Epithelial cell of proximal tubule (primary cell): ENCODE results near the gene TBX15. TPM values are rescaled to one million over a fixed set of nuclear protein-coding genes. Genes with fewer than 3 reads are reported as not detected.

Experiments used
- DNase-seq: peaks from one replicate; pipeline ENCODE4 v3.0.0-alpha.2; 2011; ENCODE audit warnings: low read depth
- H3K4me3 ChIP-seq: 2 replicates; pipeline ENCODE4 v1.5.1; 2011; ENCODE audit warnings: low read depth, mild to moderate bottlenecking, low read length
- total RNA-seq: library from RNA; depleted of rRNA; stranded (reverse); fragments of >200 nt; gene quantifications from 2 replicates; pipeline ENCODE4 v1.2.3, GENCODE V29; 2015
- TF ChIP-seq, protein P1 (sequence below): conservative IDR thresholded peaks from 2 replicates; pipeline ENCODE4 v1.5.1; 2012; ENCODE audit warnings: low read depth, mild to moderate bottlenecking, low read length

Gene TBX15
- total RNA-seq, 1 donor from 2014 or later = not detected

- DNase-seq = no peak
- TF ChIP-seq, protein P1, sequence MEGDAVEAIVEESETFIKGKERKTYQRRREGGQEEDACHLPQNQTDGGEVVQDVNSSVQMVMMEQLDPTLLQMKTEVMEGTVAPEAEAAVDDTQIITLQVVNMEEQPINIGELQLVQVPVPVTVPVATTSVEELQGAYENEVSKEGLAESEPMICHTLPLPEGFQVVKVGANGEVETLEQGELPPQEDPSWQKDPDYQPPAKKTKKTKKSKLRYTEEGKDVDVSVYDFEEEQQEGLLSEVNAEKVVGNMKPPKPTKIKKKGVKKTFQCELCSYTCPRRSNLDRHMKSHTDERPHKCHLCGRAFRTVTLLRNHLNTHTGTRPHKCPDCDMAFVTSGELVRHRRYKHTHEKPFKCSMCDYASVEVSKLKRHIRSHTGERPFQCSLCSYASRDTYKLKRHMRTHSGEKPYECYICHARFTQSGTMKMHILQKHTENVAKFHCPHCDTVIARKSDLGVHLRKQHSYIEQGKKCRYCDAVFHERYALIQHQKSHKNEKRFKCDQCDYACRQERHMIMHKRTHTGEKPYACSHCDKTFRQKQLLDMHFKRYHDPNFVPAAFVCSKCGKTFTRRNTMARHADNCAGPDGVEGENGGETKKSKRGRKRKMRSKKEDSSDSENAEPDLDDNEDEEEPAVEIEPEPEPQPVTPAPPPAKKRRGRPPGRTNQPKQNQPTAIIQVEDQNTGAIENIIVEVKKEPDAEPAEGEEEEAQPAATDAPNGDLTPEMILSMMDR = no peak
- no peak overlapping the region for H3K4me3 ChIP-seq
Observed at GRCh38 chr1:119007339-119007669, 19.2 kb upstream of the TBX15 start.

DNA sequence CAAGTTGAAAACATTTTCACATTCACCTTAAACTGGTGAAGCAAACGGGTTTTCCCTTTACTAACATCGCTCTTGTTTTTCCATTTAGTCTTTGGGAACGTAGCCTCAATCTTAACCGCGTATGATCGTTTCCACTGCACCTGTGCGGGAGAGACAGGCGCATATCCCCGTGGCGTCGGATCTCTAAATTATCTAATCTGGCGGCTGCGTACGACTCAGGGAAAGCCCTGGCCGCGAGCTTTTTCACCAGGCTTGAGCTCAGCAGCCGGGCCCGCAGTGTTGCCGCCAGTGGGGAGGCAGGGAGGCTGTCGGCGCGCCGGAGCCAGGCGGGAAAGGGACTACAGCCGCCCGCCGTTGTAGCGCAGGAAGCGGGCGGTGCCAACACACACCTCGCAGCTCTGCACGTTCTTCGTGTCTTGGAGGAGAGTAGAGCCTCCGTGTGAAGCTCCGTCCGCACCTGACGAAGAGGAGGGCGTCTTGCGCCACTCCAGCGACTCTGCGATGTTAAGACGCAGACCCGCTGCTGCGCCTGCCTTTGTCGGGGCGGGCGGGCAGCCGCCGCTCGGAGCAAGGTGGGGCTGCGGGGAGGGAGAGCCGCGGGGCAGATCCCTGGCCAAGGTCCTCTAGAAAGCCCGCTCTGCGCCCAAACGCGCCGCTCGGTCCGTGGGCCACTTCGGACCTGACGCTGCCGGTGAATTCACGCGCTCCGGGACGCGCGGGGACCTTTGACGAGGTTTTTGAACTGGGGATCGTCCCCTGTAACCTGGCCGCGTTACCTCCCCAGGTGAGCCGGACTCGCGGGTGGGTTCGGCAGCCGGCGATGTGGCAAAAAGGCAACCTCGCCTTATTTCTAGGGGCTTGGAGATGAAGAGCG is 18.5 kb upstream of the TBX15 start:
- no peak for DNase-seq

GRCh38 chr1:119005724-119006405 is 17.7 kb upstream of the TBX15 start:
- TF ChIP-seq, protein P1 = no peak
- DNase-seq = no peak
- no peak overlapping the region for H3K4me3 ChIP-seq

More for the DNA sequence above, 18.5 kb upstream of the TBX15 start:
- peak overlapping the region; percentile 19 for H3K4me3 ChIP-seq
- TF ChIP-seq, protein P1 = no peak

DNA sequence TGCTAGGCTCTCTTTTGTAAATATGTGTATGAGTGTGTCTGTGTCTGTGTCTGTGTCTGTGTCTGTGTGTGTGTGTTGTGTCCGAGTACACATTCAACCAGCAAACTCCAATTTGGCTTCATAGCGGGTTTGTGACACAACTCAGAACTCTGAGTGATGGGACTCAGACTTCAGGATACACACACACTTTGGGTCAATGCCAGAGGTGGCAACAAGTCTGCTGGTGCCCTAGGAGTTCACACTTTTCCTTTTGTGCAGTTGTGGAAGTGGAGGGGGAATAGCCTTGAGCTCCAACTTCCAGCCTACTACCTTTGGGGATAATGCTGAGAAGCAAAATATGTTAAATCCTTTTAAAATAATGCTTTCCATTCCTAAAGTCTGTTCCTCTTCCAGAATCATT is 16.6 kb upstream of the TBX15 start:
- H3K4me3 ChIP-seq = no peak overlapping the region
- TF ChIP-seq, protein P1 = no peak
- no peak for DNase-seq

GRCh38 chr1:119004129-119004527 is 16.0 kb upstream of the TBX15 start:
- no peak overlapping the region for H3K4me3 ChIP-seq
- DNase-seq = no peak
- TF ChIP-seq, protein P1 = no peak

DNA sequence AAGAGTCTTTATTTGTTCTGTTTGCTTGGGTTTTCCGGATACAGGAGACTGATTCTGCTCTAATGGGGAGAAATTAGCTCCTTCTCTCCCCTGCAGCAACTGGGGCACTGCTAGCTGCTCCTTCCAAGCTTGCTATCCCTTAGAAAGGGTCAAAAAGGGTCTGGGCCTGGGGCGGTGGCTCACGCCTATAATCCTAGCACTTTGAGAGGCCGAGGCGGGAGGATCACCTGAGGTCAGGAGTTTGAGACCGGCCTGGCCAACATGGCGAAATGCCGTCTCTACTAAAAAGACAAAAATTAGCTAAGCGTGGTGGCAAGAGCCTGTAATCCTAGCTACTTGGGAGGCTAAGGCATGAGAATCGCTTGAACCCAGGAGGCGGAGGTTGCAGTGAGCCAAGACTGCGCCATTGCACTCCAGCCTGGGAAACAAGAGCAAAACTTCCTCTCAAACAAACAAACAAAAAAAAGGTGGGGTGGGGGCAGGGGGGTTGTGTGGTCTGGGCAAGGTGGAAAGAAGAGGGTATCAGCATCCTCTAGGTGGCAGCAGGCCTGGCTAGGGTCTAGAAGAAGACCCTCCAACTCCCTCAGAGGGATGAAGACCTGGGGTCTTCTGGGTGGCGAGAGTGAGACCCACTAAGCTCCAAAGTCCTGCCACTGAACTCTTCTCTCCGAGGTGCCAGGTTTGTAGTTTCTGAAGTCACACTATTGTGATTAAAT is 15.4 kb upstream of the TBX15 start:
- H3K4me3 ChIP-seq = no peak overlapping the region
- no peak for DNase-seq
- TF ChIP-seq, protein P1 = no peak
